Measurements from ENCODE around the gene NPIPB4. TPM values are rescaled to one million over a fixed set of nuclear protein-coding genes. Genes with fewer than 3 reads are reported as not detected.
A peak's percentile ranks its signal among the peaks of the same experiment; 100 is the strongest.
"Not testable (repeated sequence)": the region's sequence is repeated elsewhere in the genome, so short reads cannot be mapped to it uniquely, and the experiment has no call there.

Gene NPIPB4
- total and polyA plus RNA-seq, 2 donors (not counting 3 experiments of a cell fraction or from before 2014, with no cell fraction given) = 36.1 to 282 TPM

GRCh38 chr16:21826067-21826706 lies 31.4 kb downstream of the NPIPB4 start:
- H4K20me1 ChIP-seq (replicated peaks; ENCODE audit: control insufficient read depth, extremely low read depth, insufficient read depth, low read length); H3K4me1 ChIP-seq (ENCODE audit: control insufficient read depth, extremely low read depth, insufficient read depth, low read length); BruUV-seq (replicated peaks); H3K27ac ChIP-seq (ENCODE audit: insufficient read depth, low read depth, low read length); H3K9me3 ChIP-seq (replicated peaks; ENCODE audit: control insufficient read depth, insufficient read depth, low read length); intact Hi-C loops (cut with micrococcal nuclease); FAIRE-seq; H3K9ac ChIP-seq (replicated peaks; ENCODE audit: extremely low read depth, insufficient read depth, low read length); H3K36me3 ChIP-seq (ENCODE audit: control insufficient read depth in 2 of 2, extremely low read depth in 1 of 2, insufficient read depth in 2 of 2, low read length in 2 of 2); H3K9me1 ChIP-seq (replicated peaks; ENCODE audit: control insufficient read depth, extremely low read depth, insufficient read depth, low read length); H2AFZ ChIP-seq (ENCODE audit: low read depth, low read length); CTCF ChIA-PET; H3K4me3 ChIP-seq (replicated peaks in 1 of 3; ENCODE audit: insufficient read depth in 1 of 3, low read depth in 1 of 3, low read length in 3 of 3); dilution Hi-C loops (cut with MboI; ENCODE audit: extremely low pct_ligation_motif_present, low sequenced_read_pairs); H3K79me2 ChIP-seq (ENCODE audit: control insufficient read depth, insufficient read depth, low read length); H3K27me3 ChIP-seq (ENCODE audit: control insufficient read depth in 2 of 2, insufficient read depth in 2 of 2, low read length in 2 of 2): not testable (repeated sequence)
- peak; percentile 30 for DNase-seq (ENCODE audit: low read depth, low spot score)
- H3K4me2 ChIP-seq (ENCODE audit: insufficient read depth, low read length) = peak overlapping the region; percentile 36
- POLR2A ChIA-PET = interaction anchor here (0.6 kb wide), 1 partner anchor 365 kb away, joined by 3 read pairs; no protein-coding TSS in a partner anchor

- DNase-seq (ENCODE audit: low read depth, low spot score); FAIRE-seq; H3K36me3 ChIP-seq (ENCODE audit: control insufficient read depth in 2 of 2, extremely low read depth in 1 of 2, insufficient read depth in 2 of 2, low read length in 2 of 2); H3K79me2 ChIP-seq (ENCODE audit: control insufficient read depth, insufficient read depth, low read length); BruUV-seq (replicated peaks); H3K9me1 ChIP-seq (replicated peaks; ENCODE audit: control insufficient read depth, extremely low read depth, insufficient read depth, low read length); intact Hi-C loops (cut with micrococcal nuclease); CTCF ChIA-PET; H3K27me3 ChIP-seq (ENCODE audit: control insufficient read depth in 2 of 2, insufficient read depth in 2 of 2, low read length in 2 of 2); H3K9ac ChIP-seq (replicated peaks; ENCODE audit: extremely low read depth, insufficient read depth, low read length); H2AFZ ChIP-seq (ENCODE audit: low read depth, low read length); H3K4me1 ChIP-seq (ENCODE audit: control insufficient read depth, extremely low read depth, insufficient read depth, low read length); H3K9me3 ChIP-seq (replicated peaks; ENCODE audit: control insufficient read depth, insufficient read depth, low read length); H3K27ac ChIP-seq (ENCODE audit: insufficient read depth, low read depth, low read length); POLR2A ChIA-PET; H4K20me1 ChIP-seq (replicated peaks; ENCODE audit: control insufficient read depth, extremely low read depth, insufficient read depth, low read length); H3K4me3 ChIP-seq (replicated peaks in 1 of 3; ENCODE audit: insufficient read depth in 1 of 3, low read depth in 1 of 3, low read length in 3 of 3); H3K4me2 ChIP-seq (ENCODE audit: insufficient read depth, low read length); dilution Hi-C loops (cut with MboI; ENCODE audit: extremely low pct_ligation_motif_present, low sequenced_read_pairs): not testable (repeated sequence)
Measured at GRCh38 chr16:21825526-21825925, 32.0 kb downstream of the NPIPB4 start.

DNA sequence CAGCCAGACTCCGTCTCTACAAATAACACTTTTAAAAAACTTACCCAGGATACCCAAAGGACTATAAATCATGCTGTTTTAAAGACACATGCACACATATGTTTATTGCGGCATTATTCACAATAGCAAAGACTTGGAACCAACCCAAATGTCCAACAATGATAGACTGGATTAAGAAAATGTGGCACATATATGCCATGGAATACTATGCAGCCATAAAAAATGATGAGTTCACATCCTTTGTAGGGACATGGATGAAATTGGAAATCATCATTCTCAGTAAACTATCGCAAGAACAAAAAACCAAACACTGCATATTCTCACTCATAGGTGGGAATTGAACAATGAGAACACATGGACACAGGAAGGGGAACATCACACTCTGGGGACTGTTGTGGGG lies 34.3 kb downstream of the NPIPB4 start:
- H3K9ac ChIP-seq (replicated peaks; ENCODE audit: extremely low read depth, insufficient read depth, low read length); H3K36me3 ChIP-seq (ENCODE audit: control insufficient read depth in 2 of 2, extremely low read depth in 1 of 2, insufficient read depth in 2 of 2, low read length in 2 of 2); DNase-seq (ENCODE audit: low read depth, low spot score); H3K4me1 ChIP-seq (ENCODE audit: control insufficient read depth, extremely low read depth, insufficient read depth, low read length); H2AFZ ChIP-seq (ENCODE audit: low read depth, low read length); H3K27ac ChIP-seq (ENCODE audit: insufficient read depth, low read depth, low read length); H3K9me3 ChIP-seq (replicated peaks; ENCODE audit: control insufficient read depth, insufficient read depth, low read length); FAIRE-seq; intact Hi-C loops (cut with micrococcal nuclease); H3K9me1 ChIP-seq (replicated peaks; ENCODE audit: control insufficient read depth, extremely low read depth, insufficient read depth, low read length); H3K79me2 ChIP-seq (ENCODE audit: control insufficient read depth, insufficient read depth, low read length); POLR2A ChIA-PET; H4K20me1 ChIP-seq (replicated peaks; ENCODE audit: control insufficient read depth, extremely low read depth, insufficient read depth, low read length); H3K4me3 ChIP-seq (replicated peaks in 1 of 3; ENCODE audit: insufficient read depth in 1 of 3, low read depth in 1 of 3, low read length in 3 of 3); CTCF ChIA-PET; BruUV-seq (replicated peaks); H3K4me2 ChIP-seq (ENCODE audit: insufficient read depth, low read length); dilution Hi-C loops (cut with MboI; ENCODE audit: extremely low pct_ligation_motif_present, low sequenced_read_pairs); H3K27me3 ChIP-seq (ENCODE audit: control insufficient read depth in 2 of 2, insufficient read depth in 2 of 2, low read length in 2 of 2): not testable (repeated sequence)

DNA sequence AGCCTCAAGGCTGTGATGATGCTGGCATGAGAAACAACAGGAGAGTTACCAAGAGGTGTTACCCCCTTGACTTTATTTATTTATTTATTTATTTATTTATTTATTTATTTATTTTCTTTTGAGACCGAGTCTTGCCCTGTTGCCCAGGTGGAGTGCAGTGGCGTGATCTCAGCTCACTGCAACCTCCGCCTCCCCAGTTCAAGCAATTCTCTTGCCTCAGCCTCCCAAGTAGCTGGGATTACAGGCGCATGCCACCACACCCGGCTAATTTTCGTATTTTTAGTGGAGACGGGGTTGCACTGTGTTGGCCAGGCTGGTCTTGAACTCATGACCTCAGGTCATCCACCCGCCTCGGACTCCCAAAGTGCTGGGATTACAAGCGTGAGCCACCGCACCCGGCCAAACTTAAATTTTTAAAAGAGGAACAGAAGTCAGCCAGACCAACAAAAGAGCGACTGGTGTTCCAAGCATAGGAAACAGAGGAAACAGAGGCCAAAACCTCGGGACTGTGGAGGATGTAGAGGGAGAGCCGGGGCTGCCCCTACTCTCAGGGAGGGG lies 36.6 kb downstream of the NPIPB4 start:
- H3K9me1 ChIP-seq (replicated peaks; ENCODE audit: control insufficient read depth, extremely low read depth, insufficient read depth, low read length); DNase-seq (ENCODE audit: low read depth, low spot score); BruUV-seq (replicated peaks); H3K9me3 ChIP-seq (replicated peaks; ENCODE audit: control insufficient read depth, insufficient read depth, low read length); H3K79me2 ChIP-seq (ENCODE audit: control insufficient read depth, insufficient read depth, low read length); dilution Hi-C loops (cut with MboI; ENCODE audit: extremely low pct_ligation_motif_present, low sequenced_read_pairs); H4K20me1 ChIP-seq (replicated peaks; ENCODE audit: control insufficient read depth, extremely low read depth, insufficient read depth, low read length); H3K36me3 ChIP-seq (ENCODE audit: control insufficient read depth in 2 of 2, extremely low read depth in 1 of 2, insufficient read depth in 2 of 2, low read length in 2 of 2); FAIRE-seq; H3K27me3 ChIP-seq (ENCODE audit: control insufficient read depth in 2 of 2, insufficient read depth in 2 of 2, low read length in 2 of 2); H3K4me1 ChIP-seq (ENCODE audit: control insufficient read depth, extremely low read depth, insufficient read depth, low read length); POLR2A ChIA-PET; intact Hi-C loops (cut with micrococcal nuclease): not testable (repeated sequence)
- CTCF ChIA-PET = interaction anchor here (1.3 to 2.9 kb wide), 2 partner anchors 19 to 368 kb away, joined by 3 to 7 read pairs; no protein-coding TSS in a partner anchor
- H3K4me2 ChIP-seq (ENCODE audit: insufficient read depth, low read length) = peak overlapping the region; percentile 19
- H3K27ac ChIP-seq (ENCODE audit: insufficient read depth, low read depth, low read length) = peak overlapping the region; percentile 64
- peak overlapping the region in 2 of 3 experiments; percentile 42 to 49 for H3K4me3 ChIP-seq (replicated peaks in 1 of 3; ENCODE audit: insufficient read depth in 1 of 3, low read depth in 1 of 3, low read length in 3 of 3)
- peak overlapping the region; percentile 36 for H3K9ac ChIP-seq (replicated peaks; ENCODE audit: extremely low read depth, insufficient read depth, low read length)
- H2AFZ ChIP-seq (ENCODE audit: low read depth, low read length) = peak overlapping the region; percentile 53
